HG03097 (cell line): ENCODE data around the gene AIFM1.
A peak's percentile ranks its signal among the peaks of the same experiment; 100 is the strongest.
"Not testable (repeated sequence)": the region's sequence is repeated elsewhere in the genome, so short reads cannot be mapped to it uniquely, and the experiment has no call there.

Source experiments
- ATAC-seq: cut with Tn5 transposase; IDR thresholded peaks from one replicate; pipeline ENCODE4 v1.9.1; 2021; ENCODE audit not compliant: unreplicated experiment, low FRiP score

AIFM1 gene

GRCh38 chrX:130120746-130121504 is 44.7 kb downstream of the AIFM1 start:
- peak; percentile 52 for ATAC-seq

GRCh38 chrX:130120321-130120731 is 45.3 kb downstream of the AIFM1 start:
- ATAC-seq, result peak; percentile 13

GRCh38 chrX:130119312-130119898 is 46.2 kb downstream of the AIFM1 start:
- ATAC-seq, result no peak

- ATAC-seq, result no peak
Observed at GRCh38 chrX:130118441-130119311, 47.0 kb downstream of the AIFM1 start.

GRCh38 chrX:130117166-130117565 is 48.5 kb downstream of the AIFM1 start:
- ATAC-seq, result no peak

GRCh38 chrX:130115119-130115885 is 50.3 kb downstream of the AIFM1 start:
- not testable (repeated sequence) for ATAC-seq

- no peak for ATAC-seq
Observed at GRCh38 chrX:130114141-130114588, 51.5 kb downstream of the AIFM1 start.

- ATAC-seq, result no peak
Observed at GRCh38 chrX:130111220-130112154, 54.2 kb downstream of the AIFM1 start.

- ATAC-seq, result no peak
Observed at GRCh38 chrX:130110379-130111219, 55.0 kb downstream of the AIFM1 start, which contains the start of gene ELF4. TSS of gene ELF4 (minus strand) at chrX:130110497. CDS start at chrX:130081330, 29,167 bp downstream.

- ATAC-seq, result no peak
Observed at GRCh38 chrX:130109429-130110378, 55.9 kb downstream of the AIFM1 start.

GRCh38 chrX:130108647-130109428 is 56.8 kb downstream of the AIFM1 start:
- no peak for ATAC-seq

- no peak for ATAC-seq
Observed at GRCh38 chrX:130106071-130106470, 59.6 kb downstream of the AIFM1 start.

- no peak for ATAC-seq
Observed at GRCh38 chrX:130105244-130105643, 60.4 kb downstream of the AIFM1 start.

GRCh38 chrX:130103605-130104004 is 62.0 kb downstream of the AIFM1 start:
- ATAC-seq, result no peak

- no peak for ATAC-seq
Observed at GRCh38 chrX:130100180-130100579, 65.5 kb downstream of the AIFM1 start.

- no peak for ATAC-seq
Observed at GRCh38 chrX:130098210-130098552, 67.5 kb downstream of the AIFM1 start.
